Stimulated activated CD8-positive, alpha-beta memory T cell treated with anti-CD3 and anti-CD28 coated beads, Interleukin-4, amount 100 ng/mL, for 48 hours (primary cell): Measurements from ENCODE around the gene UGT1A3.
"Not testable (repeated sequence)": the region's sequence is repeated elsewhere in the genome, so short reads cannot be mapped to it uniquely, and the experiment has no call there.

Source experiments
- DNase-seq: peaks from one replicate; pipeline ENCODE4 v3.0.0-alpha.2; 2020

Gene UGT1A3

GRCh38 chr2:233708942-233709341, 19.9 kb upstream of the UGT1A3 start:
- DNase-seq = no peak

- peak; percentile 87 for DNase-seq
Measured at GRCh38 chr2:233711312-233712008, 17.4 kb upstream of the UGT1A3 start.

- no peak for DNase-seq
Measured at GRCh38 chr2:233712611-233713261, 16.1 kb upstream of the UGT1A3 start, which contains the start of gene UGT1A5. Gene UGT1A5, plus strand, starts transcription at chr2:233712907. Its CDS starts 85 bp downstream, at chr2:233712992.

GRCh38 chr2:233713262-233713615, 15.6 kb upstream of the UGT1A3 start:
- no peak for DNase-seq

GRCh38 chr2:233714121-233714520, 14.7 kb upstream of the UGT1A3 start:
- no peak for DNase-seq

GRCh38 chr2:233718552-233718951, 10.3 kb upstream of the UGT1A3 start, which contains the start of gene UGT1A4:
Gene UGT1A4, plus strand, starts transcription at chr2:233718736. Its CDS starts 85 bp downstream, at chr2:233718821.
- no peak for DNase-seq

- not testable (repeated sequence) for DNase-seq
Measured at GRCh38 chr2:233736868-233737653, 8.2 kb downstream of the UGT1A3 start.

GRCh38 chr2:233740870-233741269, 12.0 kb downstream of the UGT1A3 start:
- no peak for DNase-seq

- no peak for DNase-seq
Measured at GRCh38 chr2:233743464-233744259, 14.8 kb downstream of the UGT1A3 start.

GRCh38 chr2:233745073-233745755, 16.4 kb downstream of the UGT1A3 start:
- no peak for DNase-seq

GRCh38 chr2:233745838-233746237, 17.0 kb downstream of the UGT1A3 start:
- DNase-seq = not testable (repeated sequence)

- no peak for DNase-seq
Measured at GRCh38 chr2:233746475-233747282, 17.8 kb downstream of the UGT1A3 start.

GRCh38 chr2:233747283-233747544, 18.4 kb downstream of the UGT1A3 start:
- no peak for DNase-seq

- DNase-seq = not testable (repeated sequence)
Measured at GRCh38 chr2:233750689-233751088, 21.8 kb downstream of the UGT1A3 start.

GRCh38 chr2:233751212-233752009, 22.6 kb downstream of the UGT1A3 start:
- DNase-seq = not testable (repeated sequence)

GRCh38 chr2:233754872-233755611, 26.2 kb downstream of the UGT1A3 start:
- no peak for DNase-seq

GRCh38 chr2:233756429-233757081, 27.7 kb downstream of the UGT1A3 start:
- DNase-seq = no peak

- no peak for DNase-seq
Measured at GRCh38 chr2:233758141-233758540, 29.3 kb downstream of the UGT1A3 start.

- no peak for DNase-seq
Measured at GRCh38 chr2:233758849-233759248, 30.0 kb downstream of the UGT1A3 start.
